ENCODE measurements around the gene IQCF6. TPM values are rescaled to one million over a fixed set of nuclear protein-coding genes. Genes with fewer than 3 reads are reported as not detected.
"Not testable (repeated sequence)": the region's sequence is repeated elsewhere in the genome, so short reads cannot be mapped to it uniquely, and the experiment has no call there.

The IQCF6 gene
- total RNA-seq, 1 donor from 2014 or later, result not detected

- no peak for TF ChIP-seq CTCF (IDR thresholded peaks at IDR 0.05; ENCODE audit: insufficient read depth, low read length, severe bottlenecking)
- DNase-seq (ENCODE audit: low read depth) (no peak), FAIRE-seq (peak; percentile 66)
- Histone ChIP-seq H3K27me3 (ENCODE audit: control insufficient read depth, insufficient read depth, low read length) (no peaks in the 10 kb centered on the region), H3K36me3 (ENCODE audit: control insufficient read depth, insufficient read depth, low read length) (no peaks in the 10 kb centered on the region), H3K4me3 (ENCODE audit: low read depth, low read length) (no peak overlapping the region)
Observed at GRCh38 chr3:51789437-51789836, 10.4 kb upstream of the IQCF6 start.

DNA sequence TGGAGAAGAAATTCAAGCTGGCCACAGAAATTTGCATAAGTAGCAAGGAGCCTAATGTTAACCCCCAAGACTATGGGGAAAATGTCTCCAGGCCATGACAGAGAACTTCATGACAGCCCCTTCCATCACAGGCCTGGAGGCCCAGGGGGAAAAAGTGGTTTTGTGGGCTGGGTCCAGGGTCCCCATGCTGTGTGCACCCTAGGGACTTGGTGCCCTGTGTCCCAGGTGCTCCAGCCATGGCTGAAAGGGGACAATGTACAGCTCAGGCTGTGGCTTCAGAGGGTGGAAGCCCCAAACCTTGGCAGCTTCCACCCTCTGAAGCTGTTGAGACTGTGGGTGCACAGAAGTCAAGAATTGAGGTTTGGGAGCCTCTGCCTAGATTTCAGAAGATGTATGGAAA lies 8.5 kb upstream of the IQCF6 start:
- H3K4me3 ChIP-seq (ENCODE audit: low read depth, low read length); H3K36me3 ChIP-seq (ENCODE audit: control insufficient read depth, insufficient read depth, low read length); DNase-seq (ENCODE audit: low read depth); FAIRE-seq; H3K27me3 ChIP-seq (ENCODE audit: control insufficient read depth, insufficient read depth, low read length): not testable (repeated sequence)

DNA sequence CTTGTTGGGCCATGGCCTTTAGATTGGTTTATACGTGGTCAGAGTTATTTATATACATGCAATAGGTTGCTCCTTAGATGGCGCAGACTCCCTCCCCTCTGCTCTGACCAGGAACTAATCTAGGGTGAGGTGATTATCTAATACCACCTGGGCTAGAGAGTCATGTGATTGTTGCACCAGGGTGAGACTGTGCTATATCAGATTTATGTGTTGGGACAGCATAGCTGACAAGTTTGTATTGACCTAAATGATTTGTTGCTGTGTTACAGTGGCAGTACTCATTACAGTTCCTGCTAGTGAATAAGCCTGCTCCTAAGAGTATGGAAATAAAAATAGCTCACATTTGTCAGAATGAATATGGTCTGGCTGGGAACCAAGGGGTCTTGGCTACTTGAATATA lies 7.2 kb upstream of the IQCF6 start:
- no peak for TF ChIP-seq CTCF (IDR thresholded peaks at IDR 0.05; ENCODE audit: insufficient read depth, low read length, severe bottlenecking)
- FAIRE-seq, result no peak
- no peak for DNase-seq (ENCODE audit: low read depth)
- Histone ChIP-seq H3K27me3 (ENCODE audit: control insufficient read depth, insufficient read depth, low read length) (no peaks in the 10 kb centered on the region), H3K36me3 (ENCODE audit: control insufficient read depth, insufficient read depth, low read length) (no peaks in the 10 kb centered on the region), H3K4me3 (ENCODE audit: low read depth, low read length) (no peak overlapping the region)

DNA sequence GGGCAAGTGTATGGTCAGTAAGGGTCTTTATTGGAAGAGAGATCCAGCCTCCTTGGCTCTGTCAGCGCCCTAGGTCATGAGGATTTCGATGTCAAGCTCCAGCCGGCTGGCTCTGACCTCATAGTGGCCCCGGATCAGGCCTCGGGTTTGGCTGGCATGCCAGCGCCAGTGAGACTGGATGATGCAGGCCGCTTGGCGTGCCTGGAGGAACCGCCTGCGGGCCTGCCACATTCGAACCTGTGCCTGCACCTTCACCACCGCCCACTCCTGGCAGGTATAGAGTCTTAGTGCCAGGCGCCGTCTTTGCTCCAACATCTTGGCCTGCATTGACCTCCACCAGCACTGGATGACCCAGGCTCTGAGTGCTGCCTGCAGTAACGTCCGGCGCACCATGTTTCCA lies 483 bp downstream of the IQCF6 start:
- Histone ChIP-seq H3K36me3 (ENCODE audit: control insufficient read depth, insufficient read depth, low read length) (no peaks in the 10 kb centered on the region), H3K4me3 (ENCODE audit: low read depth, low read length) (no peak overlapping the region), H3K27me3 (ENCODE audit: control insufficient read depth, insufficient read depth, low read length) (peaks cover 2% of the 10 kb centered on the region)
- DNase-seq (ENCODE audit: low read depth), result no peak
- FAIRE-seq, result no peak
- TF ChIP-seq CTCF (IDR thresholded peaks at IDR 0.05; ENCODE audit: insufficient read depth, low read length, severe bottlenecking), result no peak

DNA sequence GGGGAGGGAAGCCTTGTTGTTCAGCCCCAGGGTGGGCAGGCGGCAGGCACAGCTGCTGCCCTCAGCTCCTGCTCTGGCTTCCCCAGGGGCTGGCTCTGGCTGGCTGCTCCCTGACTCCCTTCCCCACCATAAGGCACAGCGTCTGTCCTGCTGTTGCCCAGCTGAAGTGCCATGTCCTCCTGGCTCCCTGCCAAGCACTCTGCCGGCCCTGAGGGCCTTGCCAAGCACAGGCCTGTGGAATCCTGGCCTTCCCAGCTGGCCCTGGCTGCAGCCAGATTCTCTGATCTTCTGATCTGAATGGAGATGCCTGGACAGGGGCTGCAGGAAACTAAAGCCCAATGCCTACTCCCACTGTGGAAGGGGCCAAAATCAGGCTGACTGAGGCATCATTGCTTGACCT lies 1.1 kb downstream of the IQCF6 start:
- Histone ChIP-seq H3K27me3 (ENCODE audit: control insufficient read depth, insufficient read depth, low read length) (peaks cover 4% of the 10 kb centered on the region), H3K36me3 (ENCODE audit: control insufficient read depth, insufficient read depth, low read length) (no peaks in the 10 kb centered on the region), H3K4me3 (ENCODE audit: low read depth, low read length) (no peak overlapping the region)
- TF ChIP-seq CTCF (IDR thresholded peaks at IDR 0.05; ENCODE audit: insufficient read depth, low read length, severe bottlenecking), result no peak
- no peak for FAIRE-seq
- DNase-seq (ENCODE audit: low read depth), result no peak

DNA sequence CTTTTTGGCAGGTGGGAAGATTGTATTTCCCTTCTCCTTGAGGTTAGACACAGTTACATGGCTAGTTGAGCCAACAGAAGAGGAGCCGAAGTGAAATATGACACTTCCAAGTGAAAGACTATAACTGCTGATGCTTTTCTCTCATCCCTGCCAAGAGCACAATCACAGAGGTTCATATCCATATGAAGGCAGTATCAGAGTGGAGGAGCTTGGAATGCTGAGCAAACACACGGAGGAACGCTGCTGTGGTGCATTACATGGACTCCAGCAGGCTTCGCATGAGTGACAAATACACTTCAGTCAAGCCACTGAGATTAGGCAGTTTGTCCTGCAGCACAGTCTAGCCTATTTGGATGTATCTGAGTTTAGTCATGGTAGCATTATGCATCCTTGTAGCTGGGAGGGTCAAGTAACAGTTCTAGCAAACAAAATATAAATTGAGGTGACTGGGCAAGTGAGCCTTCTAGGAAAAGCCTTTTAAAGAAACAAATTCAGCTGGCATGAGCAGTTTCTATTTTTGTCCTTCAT lies 5.4 kb downstream of the IQCF6 start:
- no peak for TF ChIP-seq CTCF (IDR thresholded peaks at IDR 0.05; ENCODE audit: insufficient read depth, low read length, severe bottlenecking)
- Histone ChIP-seq H3K4me3 (ENCODE audit: low read depth, low read length) (no peak overlapping the region), H3K36me3 (ENCODE audit: control insufficient read depth, insufficient read depth, low read length) (no peaks in the 10 kb centered on the region), H3K27me3 (ENCODE audit: control insufficient read depth, insufficient read depth, low read length) (peaks cover 8% of the 10 kb centered on the region)
- DNase-seq (ENCODE audit: low read depth) (no peak), FAIRE-seq (no peak)

Data from bronchial epithelial cell (primary cell).